ENCODE data around the gene DNAH2.

DNA sequence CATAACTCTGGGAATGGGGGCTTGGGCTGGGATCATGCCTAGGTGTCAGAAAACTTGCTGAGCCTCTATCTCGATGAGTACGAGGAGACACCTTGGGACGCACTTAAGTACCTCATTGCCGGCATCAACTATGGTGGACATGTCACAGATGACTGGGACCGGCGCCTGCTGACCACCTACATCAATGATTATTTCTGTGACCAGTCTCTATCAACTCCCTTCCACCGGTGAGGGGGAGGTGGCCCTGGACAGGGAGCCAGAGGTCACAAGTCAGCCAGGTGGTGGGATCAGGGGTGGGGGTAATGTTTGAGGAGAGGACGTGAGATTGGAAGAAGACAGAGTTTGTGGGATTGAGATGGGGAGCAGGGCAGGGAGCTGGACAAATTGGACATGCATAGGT lies 113.1 kb downstream of the DNAH2 start:
- TF ChIP-seq, protein P1, sequence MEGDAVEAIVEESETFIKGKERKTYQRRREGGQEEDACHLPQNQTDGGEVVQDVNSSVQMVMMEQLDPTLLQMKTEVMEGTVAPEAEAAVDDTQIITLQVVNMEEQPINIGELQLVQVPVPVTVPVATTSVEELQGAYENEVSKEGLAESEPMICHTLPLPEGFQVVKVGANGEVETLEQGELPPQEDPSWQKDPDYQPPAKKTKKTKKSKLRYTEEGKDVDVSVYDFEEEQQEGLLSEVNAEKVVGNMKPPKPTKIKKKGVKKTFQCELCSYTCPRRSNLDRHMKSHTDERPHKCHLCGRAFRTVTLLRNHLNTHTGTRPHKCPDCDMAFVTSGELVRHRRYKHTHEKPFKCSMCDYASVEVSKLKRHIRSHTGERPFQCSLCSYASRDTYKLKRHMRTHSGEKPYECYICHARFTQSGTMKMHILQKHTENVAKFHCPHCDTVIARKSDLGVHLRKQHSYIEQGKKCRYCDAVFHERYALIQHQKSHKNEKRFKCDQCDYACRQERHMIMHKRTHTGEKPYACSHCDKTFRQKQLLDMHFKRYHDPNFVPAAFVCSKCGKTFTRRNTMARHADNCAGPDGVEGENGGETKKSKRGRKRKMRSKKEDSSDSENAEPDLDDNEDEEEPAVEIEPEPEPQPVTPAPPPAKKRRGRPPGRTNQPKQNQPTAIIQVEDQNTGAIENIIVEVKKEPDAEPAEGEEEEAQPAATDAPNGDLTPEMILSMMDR (IDR thresholded peaks at IDR 0.05 in 8 of 11, conservative IDR thresholded peaks at IDR 0.05 in 3 of 11) = no peak
- no peak for TF ChIP-seq POLR2A (IDR thresholded peaks at IDR 0.05)
